GM18502 (cell line): ENCODE measurements around the gene AHDC1.
"Not testable (repeated sequence)": the region's sequence is repeated elsewhere in the genome, so short reads cannot be mapped to it uniquely, and the experiment has no call there.

Experiments
- ATAC-seq: cut with Tn5 transposase; IDR thresholded peaks from one replicate; pipeline ENCODE4 v1.9.1; 2021; ENCODE audit warnings: mild to moderate bottlenecking; ENCODE audit not compliant: unreplicated experiment, poor library complexity

Gene AHDC1

DNA sequence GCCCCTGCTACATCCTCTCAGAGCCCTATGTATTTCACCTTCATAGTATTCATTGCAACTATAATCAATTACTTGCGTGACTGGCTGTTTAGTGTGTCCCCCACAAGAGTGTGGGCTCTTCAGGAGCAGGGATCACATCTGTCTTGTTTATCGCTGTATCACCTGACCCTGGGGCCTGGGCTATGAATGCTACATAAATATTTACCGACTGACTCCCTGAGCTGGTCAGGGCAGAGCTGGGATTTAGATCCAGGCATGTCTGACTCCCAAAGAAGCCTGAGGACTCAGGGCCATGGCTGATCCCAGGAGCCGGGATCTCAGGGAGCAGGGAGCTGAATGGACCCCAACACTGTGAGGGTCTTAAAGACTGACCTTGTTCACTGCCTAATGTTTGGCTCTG, 49.7 kb downstream of the AHDC1 start:
- no peak for ATAC-seq

DNA sequence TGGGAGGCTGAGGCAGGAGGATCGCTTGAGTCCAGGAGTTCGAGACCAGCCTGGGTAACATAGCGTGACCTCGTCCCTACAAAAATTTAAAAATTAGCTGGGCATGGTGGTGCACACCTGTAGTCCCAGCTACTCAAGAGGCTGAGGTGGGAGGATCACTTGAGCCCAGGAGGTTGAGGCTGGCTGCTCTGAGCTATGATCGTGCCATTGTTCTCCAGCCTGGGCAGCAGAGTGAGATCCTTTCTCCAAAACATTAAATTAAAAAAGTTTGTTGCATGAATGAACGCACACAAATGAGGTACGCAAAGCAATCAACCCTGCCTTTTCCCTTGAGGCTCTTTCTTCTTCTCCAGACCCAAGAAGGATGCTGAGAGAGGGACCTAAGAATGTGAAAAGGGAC, 50.1 kb downstream of the AHDC1 start:
- ATAC-seq: not testable (repeated sequence)

- no peak for ATAC-seq
Measured at GRCh38 chr1:27552911-27553420, 51.0 kb downstream of the AHDC1 start.

GRCh38 chr1:27551953-27552312, 52.0 kb downstream of the AHDC1 start:
- no peak for ATAC-seq

DNA sequence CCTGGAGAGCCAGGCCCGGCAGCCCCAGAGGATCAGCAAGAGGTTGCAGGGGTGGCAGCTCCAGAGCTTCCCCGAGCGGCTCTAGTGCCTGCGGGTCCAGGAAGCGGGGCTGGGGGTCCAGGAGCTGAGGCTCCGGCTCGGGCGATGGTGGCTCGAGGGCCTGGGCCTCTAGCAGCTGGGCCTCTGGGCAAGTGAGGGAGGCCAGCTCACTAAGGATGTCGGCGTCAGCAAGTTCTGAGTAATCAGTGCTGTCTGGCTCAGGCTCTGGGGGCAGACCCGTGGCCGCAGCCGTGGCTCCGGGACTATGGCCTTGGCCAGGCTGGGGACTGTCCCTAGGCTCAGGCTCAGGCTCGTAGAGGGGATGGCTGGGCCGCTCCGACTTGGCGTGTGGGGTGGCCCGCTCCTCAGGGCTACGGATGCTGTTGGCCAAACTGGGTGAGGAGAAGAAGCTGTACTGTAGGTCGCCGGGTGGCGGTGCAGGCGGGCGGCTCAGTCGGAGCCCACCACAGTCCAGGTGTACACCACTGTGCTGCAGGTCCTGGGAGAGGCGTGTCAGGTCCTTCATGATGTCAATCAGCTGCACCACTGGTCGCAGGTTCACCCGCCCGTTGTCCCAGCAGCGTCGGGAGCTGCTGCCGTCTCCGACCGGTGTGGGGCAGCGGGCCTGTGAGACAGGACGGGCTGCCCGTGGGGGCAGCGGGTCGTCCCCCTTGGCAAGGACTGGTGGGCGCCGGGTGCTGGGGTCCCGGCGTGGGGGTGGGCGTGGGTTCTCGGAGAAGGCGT, 52.6 kb downstream of the AHDC1 start:
- no peak for ATAC-seq

DNA sequence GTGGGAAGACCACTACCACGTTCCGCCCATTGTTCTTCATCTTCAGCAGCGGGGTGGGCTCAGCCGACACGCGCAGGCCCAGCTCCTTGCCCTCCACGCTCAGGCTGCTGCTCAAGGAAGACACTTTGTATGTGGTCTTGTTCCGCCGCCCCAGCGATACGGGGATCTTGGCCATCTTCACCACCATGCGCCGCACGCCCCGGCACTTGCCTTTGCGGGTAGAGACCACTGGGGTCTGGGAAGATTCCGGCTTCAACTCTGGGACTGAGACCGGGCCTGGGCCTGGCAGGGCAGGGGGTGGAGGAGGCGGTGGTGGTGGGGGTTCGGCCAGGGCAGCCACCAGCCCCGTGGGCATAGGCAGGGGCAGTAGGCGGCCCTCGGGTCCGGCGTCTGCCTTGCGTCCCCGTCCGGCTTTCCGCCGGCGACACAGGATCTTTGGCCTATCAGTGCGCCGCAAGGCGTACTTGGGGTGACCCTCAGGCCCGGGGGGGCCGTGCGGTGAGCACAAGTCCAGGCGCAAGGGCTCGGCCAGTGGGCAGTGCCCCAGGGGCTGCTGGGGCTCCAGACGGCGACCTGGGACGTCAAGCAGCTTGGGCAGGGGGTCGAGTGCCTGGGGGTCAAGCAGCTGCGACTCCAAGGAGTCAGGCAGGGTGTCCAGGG, 53.3 kb downstream of the AHDC1 start:
- no peak for ATAC-seq

DNA sequence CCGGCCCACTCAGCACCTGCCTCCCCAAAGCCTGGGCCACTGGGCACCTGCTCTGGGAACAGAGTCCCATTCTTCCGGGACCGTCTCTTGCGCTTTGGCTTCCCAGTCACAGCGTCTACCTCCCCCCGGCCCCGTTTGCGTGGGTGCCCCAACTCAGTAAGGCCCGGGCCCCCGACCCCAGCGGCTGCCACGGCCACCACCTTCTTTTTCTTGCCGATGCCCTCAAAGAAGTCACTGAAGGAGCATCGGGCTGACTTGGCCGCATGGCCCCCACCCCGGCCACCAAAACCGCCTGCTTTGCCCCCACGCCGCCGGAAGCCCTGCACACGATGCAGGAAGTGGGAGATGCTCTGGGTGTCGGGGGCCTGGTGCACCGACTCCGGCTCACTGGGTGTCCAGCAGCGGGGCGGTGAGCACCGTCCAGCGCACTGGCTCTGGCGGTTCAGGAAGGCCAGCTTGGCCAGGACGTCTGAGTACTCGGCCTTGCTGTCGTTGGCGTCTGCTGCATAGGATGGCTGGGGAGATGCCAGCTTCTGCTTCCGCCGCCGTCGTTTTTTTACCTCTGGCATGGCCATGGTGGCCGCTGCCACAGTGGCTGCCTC, 54.0 kb downstream of the AHDC1 start:
- ATAC-seq: no peak

GRCh38 chr1:27548858-27549719, 54.9 kb downstream of the AHDC1 start:
- ATAC-seq: no peak

- no peak for ATAC-seq
Measured at GRCh38 chr1:27548136-27548853, 55.6 kb downstream of the AHDC1 start.

DNA sequence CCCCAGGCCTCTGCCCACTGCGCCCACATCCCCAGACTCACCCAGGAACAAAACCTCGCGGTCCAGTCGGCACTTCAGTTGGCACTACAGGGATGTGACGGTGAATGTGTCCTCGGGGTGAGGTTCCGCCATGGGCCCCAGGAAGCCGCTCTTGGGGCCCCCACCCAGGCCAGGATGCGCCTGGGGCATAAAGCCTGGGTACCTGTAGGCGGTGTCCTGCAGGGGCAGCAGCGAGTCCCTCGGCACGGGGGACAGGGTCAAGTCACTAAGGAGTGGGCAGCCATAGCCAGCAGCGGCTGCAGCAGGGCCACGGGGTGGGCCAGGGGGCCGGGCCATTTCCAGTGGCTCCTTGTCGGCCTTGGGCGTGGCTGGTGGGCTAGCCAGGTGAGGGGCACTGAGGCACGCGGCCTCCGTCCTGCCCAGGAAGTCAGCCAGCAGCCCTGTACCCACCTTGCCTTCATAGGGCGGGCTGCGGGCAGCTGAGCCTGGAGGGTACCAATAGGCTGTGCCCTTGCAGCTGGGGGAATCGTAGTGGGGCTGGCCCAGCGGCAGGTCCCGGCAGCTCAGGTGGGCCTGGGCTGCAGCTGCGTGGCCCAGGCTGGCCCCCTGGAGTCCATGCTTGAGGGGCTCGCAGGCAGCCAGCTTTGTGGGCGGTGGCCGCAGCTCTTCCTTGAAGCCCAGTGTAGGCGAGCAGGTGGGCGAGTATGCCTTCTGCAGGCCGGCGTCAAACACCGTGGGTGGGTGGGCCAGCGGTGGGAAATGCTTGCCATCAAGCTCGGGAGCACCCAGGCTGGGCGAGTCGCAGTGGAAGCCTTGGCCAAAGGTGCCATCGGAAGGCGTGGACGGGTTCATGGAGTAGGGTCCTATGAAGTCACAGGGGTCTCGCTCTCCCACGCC, 56.5 kb downstream of the AHDC1 start:
- no peak for ATAC-seq

DNA sequence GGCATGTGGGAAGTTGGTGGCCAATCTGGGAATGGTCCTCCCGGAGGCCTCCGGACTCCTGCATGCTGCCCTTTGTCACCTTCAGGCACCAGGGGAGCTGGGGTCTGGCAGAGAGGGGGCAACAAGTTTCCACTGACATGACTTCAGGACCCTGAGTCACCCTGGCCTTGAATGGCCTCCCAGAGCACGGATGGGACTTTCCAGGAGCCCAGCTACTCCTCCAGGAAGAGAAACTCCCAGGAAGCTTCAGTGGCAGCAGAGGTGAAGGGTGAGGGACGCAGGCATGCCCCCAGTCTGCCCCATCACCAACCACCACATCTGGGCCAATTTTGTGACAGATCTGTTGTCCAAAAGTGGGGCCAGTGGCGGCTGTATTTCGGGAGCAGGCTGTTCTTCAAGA, 58.1 kb downstream of the AHDC1 start:
- no peak for ATAC-seq

DNA sequence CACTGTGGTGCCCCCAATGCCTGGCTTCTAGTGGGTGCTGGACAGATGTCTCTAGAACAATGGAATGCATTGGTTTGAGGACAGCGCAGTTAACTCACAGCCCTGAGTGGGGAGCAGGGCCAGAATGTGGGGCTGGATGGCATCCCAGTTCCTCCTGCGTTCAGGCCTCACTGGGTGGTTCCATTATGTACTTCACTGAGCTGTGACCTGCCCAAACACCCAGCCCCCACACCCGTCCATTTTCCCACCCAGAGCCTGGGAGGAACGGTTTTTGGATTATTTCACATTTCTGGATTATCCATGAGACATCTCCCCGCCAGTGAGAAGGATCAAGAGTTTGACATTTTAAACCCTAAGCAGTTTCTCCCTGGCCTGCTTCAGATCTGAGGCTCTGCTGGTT, 58.7 kb downstream of the AHDC1 start:
- no peak for ATAC-seq

DNA sequence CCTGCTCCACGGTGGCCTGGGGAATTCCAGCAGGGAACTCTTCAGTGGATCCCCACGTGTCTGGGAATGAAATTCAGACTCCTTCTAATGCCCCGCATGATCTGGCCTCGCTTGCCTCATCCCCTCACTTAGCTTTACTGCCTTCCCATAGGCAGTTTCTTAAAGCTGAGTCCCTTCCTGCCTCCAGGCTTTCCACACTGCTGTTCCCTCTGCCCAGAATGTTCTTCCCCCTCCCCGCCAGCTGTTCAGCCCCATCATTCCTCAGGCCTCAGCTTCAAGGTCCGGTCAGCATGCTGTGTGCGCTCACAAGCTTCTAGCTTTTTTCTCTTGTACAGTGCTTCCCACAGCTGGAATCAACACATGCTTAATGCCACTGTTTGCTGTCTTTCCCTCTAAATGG, 59.1 kb downstream of the AHDC1 start:
- ATAC-seq: no peak

- no peak for ATAC-seq
Measured at GRCh38 chr1:27543284-27543683, 60.7 kb downstream of the AHDC1 start.

DNA sequence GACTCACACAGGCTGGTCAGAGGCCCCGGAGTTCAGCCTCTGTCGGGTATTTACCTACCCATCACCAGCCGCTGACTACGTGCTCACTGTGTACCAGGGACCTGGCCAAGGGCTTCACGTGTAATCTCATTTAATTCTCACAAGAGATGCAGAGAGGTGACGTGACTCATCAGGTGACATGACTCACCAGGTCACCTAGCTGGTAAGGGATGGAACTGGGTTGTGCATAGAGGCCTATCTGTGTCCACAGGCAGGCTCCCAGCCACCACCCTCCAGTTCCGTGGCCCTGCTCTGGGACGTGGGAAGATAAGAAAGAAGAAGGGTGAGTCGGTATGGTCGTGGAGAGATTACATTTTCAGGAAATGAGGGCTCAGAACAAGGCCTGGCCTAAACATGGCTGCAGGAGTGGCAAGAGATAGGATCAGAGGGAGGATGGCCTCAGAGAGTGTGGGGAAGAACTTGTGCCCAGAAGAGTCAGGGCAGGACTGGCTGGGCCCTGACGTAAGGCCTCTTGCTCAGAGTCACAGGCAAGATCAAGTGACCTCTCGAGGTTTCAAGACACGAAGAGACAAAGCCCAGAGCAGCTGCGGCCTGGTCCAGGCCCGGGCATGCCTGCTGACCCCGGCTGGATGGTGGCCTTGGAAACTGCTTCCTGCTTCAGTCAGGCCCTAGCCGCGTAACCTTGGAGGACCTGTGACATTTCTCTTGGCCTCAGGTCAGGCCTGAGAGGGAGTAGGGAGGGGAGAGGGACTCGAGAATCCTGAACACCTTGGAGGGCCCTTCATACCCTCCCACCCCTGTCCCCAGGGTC, 61.3 kb downstream of the AHDC1 start:
- ATAC-seq: no peak

DNA sequence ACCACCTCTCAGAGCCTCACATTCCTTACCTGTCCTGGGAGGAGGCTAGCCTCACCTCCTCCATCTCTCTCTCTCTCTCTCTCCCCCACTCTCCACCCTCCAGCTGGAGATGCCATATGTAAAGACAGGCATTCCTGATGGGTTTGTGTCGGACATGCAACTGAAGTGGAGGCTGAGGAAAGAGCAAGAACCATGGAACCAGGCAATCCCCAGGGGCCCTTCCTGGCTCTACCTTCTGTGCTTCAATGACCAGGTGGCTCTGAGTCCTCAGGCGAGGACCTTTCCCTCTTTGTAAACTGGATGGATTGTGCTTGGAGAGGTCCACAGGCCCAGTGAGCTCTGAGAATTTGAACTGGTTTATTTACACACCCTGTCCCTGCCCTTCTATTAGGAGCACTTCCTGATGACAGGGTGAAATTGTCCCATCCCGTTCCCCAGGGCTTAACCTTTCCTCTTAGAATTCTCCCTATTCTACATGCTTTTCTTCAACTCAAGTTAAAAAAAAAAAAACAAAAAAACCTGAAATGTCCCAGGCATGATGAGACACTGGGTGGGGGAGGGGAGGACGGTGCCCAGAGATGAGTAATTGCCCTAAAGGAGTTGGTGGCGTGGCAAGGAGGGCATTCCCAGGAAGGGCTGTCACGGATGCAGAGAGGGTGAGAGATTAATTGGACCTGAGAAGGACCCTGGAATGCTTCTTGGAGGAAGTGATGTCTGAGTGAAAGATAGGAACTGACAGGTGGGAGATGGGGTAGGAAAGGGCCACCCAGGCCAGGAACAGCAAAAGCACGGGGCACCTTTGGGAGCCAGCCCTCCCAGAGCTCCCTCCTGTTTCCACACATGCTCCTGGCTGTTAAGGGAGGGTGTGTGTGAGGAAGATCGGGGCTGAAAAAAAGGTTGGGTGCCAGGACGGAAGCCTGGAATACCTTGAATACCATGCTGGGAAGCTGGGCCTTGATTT, 63.8 kb downstream of the AHDC1 start:
- ATAC-seq: no peak

DNA sequence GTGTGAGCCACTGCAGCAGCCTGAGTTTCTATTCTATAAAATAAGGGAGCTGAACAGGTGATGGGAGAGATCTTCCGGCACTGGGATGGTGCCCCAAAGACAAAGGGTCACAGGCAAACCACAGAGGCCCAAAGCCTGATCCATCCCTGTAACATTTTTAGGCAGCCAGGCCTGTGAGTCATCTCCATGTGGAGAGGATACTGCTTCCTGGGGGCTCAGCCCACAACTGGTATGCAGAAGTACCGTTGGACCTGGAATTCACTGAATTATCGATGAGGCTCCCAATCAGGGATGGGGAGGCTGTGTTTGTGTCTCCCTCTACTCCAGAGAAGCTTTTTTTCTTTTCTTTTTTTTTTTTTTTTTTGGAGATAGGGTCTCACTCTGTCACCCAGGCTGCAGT, 65.2 kb downstream of the AHDC1 start:
- ATAC-seq: no peak
